ENCODE results near the gene CFAP161.

DNA sequence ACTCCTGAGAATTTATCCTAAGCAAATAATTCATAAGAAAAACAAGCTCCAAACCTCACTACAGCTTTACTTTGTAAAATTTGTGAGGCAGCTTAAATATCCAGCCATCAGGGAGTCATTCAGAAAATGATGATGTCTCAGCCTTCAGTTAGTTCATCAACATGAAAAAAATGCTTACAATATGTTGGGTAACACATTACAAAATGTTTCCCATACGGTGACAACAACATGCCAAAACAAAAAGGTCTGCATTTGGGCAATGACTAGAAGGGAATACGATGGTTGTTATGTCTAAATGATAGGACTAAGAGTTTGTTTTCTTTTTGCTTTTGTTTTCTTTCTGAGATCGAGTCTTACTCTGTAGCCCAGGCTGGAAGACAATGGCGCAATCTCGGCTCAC is 47.0 kb upstream of the CFAP161 start:
- TF ChIP-seq, protein P1, sequence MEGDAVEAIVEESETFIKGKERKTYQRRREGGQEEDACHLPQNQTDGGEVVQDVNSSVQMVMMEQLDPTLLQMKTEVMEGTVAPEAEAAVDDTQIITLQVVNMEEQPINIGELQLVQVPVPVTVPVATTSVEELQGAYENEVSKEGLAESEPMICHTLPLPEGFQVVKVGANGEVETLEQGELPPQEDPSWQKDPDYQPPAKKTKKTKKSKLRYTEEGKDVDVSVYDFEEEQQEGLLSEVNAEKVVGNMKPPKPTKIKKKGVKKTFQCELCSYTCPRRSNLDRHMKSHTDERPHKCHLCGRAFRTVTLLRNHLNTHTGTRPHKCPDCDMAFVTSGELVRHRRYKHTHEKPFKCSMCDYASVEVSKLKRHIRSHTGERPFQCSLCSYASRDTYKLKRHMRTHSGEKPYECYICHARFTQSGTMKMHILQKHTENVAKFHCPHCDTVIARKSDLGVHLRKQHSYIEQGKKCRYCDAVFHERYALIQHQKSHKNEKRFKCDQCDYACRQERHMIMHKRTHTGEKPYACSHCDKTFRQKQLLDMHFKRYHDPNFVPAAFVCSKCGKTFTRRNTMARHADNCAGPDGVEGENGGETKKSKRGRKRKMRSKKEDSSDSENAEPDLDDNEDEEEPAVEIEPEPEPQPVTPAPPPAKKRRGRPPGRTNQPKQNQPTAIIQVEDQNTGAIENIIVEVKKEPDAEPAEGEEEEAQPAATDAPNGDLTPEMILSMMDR (IDR thresholded peaks at IDR 0.05; ENCODE audit: low read length) = no peak
- TF ChIP-seq EZH2 (optimal IDR thresholded peaks at IDR 0.05; ENCODE audit: low read depth, low read length) = no peak
- TF ChIP-seq EZH2phosphoT487 (IDR thresholded peaks at IDR 0.05; ENCODE audit: low read length) = no peak
